Keratinocyte (primary cell): ENCODE measurements around the gene IL31RA. TPM values are rescaled to one million over a fixed set of nuclear protein-coding genes. Genes with fewer than 3 reads are reported as not detected.

Experiments
- DNase-seq: peaks from one replicate; pipeline ENCODE4 v3.0.0-alpha.2; 2011; ENCODE audit warnings: low read depth, missing footprints, low spot score
- FAIRE-seq: peaks from 2 replicates; lab custom pipeline; 2011; peaks lifted over from hg19 to GRCh38; lab: Jason Lieb, UNC
- H2AFZ ChIP-seq: 2 replicates; pipeline ENCODE4 v1.6.0; 2012; ENCODE audit warnings: low read length, control low read depth, inconsistent platforms; ENCODE audit not compliant: control insufficient read depth
- H3K27ac ChIP-seq: 2 replicates; pipeline ENCODE4 v1.5.1; 2011; ENCODE audit warnings: low read length; ENCODE audit not compliant: control insufficient read depth, insufficient read depth
- H3K27me3 ChIP-seq: 3 replicates; pipeline ENCODE4 v1.6.0; 2011; ENCODE audit warnings: low read length; ENCODE audit not compliant: control insufficient read depth, insufficient read depth; ENCODE audit errors: extremely low read depth
- H3K36me3 ChIP-seq, 2 experiments: 2 replicates in 1 of 2; 3 replicates in 1 of 2; pipeline ENCODE4 v1.5.1; 2011; ENCODE audit warnings: low read length in 2 of 2, mild to moderate bottlenecking in 1 of 2; ENCODE audit not compliant: control insufficient read depth in 2 of 2, insufficient read depth in 2 of 2; ENCODE audit errors: extremely low read depth in 1 of 2
- H3K4me1 ChIP-seq: 3 replicates; pipeline ENCODE4 v1.5.1; 2011; ENCODE audit warnings: low read length; ENCODE audit not compliant: control insufficient read depth, insufficient read depth; ENCODE audit errors: extremely low read depth
- H3K4me2 ChIP-seq: 3 replicates; pipeline ENCODE4 v1.6.0; 2011; ENCODE audit warnings: low read depth, low read length; ENCODE audit not compliant: control insufficient read depth, insufficient read depth; ENCODE audit errors: extremely low read depth
- H3K4me3 ChIP-seq, 3 experiments: fragments of 200-600 bp in 1 of 3; sonication (generic) in 1 of 3; 2 replicates in 2 of 3; 3 replicates in 1 of 3; pipeline ENCODE4 v1.5.1; 2011 to 2016; ENCODE audit warnings: low read length in 3 of 3, mild to moderate bottlenecking in 3 of 3, control low read depth in 2 of 3, inconsistent platforms in 1 of 3, low read depth in 1 of 3, mixed read lengths in 1 of 3, mixed run types in 1 of 3, moderate library complexity in 1 of 3; ENCODE audit not compliant: control insufficient read depth in 2 of 3, insufficient read depth in 2 of 3; ENCODE audit errors: extremely low read depth in 1 of 3
- H3K79me2 ChIP-seq: 2 replicates; pipeline ENCODE4 v1.6.0; 2012; ENCODE audit warnings: low read length; ENCODE audit not compliant: control insufficient read depth, insufficient read depth
- H3K9ac ChIP-seq: 3 replicates; pipeline ENCODE4 v1.6.0; 2011; ENCODE audit warnings: low read length; ENCODE audit not compliant: control insufficient read depth, insufficient read depth; ENCODE audit errors: extremely low read depth
- H3K9me1 ChIP-seq: 3 replicates; pipeline ENCODE4 v1.6.0; 2011; ENCODE audit warnings: low read length; ENCODE audit not compliant: control insufficient read depth, insufficient read depth; ENCODE audit errors: extremely low read depth
- H3K9me3 ChIP-seq: 2 replicates; pipeline ENCODE4 v1.5.1; 2012; ENCODE audit warnings: low read depth, low read length; ENCODE audit not compliant: control insufficient read depth
- H4K20me1 ChIP-seq: 3 replicates; pipeline ENCODE4 v1.6.0; 2011; ENCODE audit warnings: low read length; ENCODE audit not compliant: control insufficient read depth, insufficient read depth; ENCODE audit errors: extremely low read depth
- CTCF ChIP-seq, 3 experiments: IDR thresholded peaks in 1 of 3; conservative IDR thresholded peaks in 1 of 3; optimal IDR thresholded peaks in 1 of 3; 2 replicates in 2 of 3; 3 replicates in 1 of 3; pipeline versions ENCODE3 to v1.5.1; 2011; ENCODE audit warnings: low read length in 3 of 3, mild to moderate bottlenecking in 3 of 3, moderate library complexity in 2 of 3, control low read depth in 1 of 3, inconsistent platforms in 1 of 3; ENCODE audit not compliant: insufficient read depth in 2 of 3; ENCODE audit errors: extremely low read depth in 1 of 3
- EZH2 ChIP-seq: IDR thresholded peaks from one replicate; pipeline ENCODE4 v1.6.1; 2012; ENCODE audit warnings: inconsistent platforms, mild to moderate bottlenecking, low read length, moderate library complexity
- dilution Hi-C: fragments of 300-500 bp; cut with MboI; formaldehyde crosslinking; loops from one replicate; pipeline ENCODE4 v1.7.0; 2020; ENCODE audit warnings: low sequenced_read_pairs; ENCODE audit not compliant: extremely low pct_ligation_motif_present
- polyA plus RNA-seq, 5 experiments: library from polyadenylated mRNA; depleted of rRNA in 3 of 5; stranded (reverse) in 3 of 5; stranded (forward) in 1 of 5; unstranded in 1 of 5; fragments of >200 nt; gene quantifications; 1 replicate in 1 of 5; 2 replicates in 3 of 5; 3 replicates in 1 of 5; pipeline versions ENCODE4 v1.2.1 to v1.2.3, GENCODE V29; 2011 to 2012; ENCODE audit warnings: missing spikeins in 2 of 5, low read depth in 1 of 5, low replicate concordance in 1 of 5

The IL31RA gene
- polyA plus RNA-seq, 1 donor (not counting 4 experiments of a cell fraction or from before 2014, with no cell fraction given) = 6.0 TPM

- H3K4me3 ChIP-seq = no peak overlapping the region
Measured at GRCh38 chr5:55905251-55905650, 54.1 kb downstream of the IL31RA start.

GRCh38 chr5:55907927-55908326, 56.8 kb downstream of the IL31RA start:
- H3K79me2 ChIP-seq = no peaks in the 10 kb centered on the region
- H3K36me3 ChIP-seq = peaks cover 1 to 5% of the 10 kb centered on the region in 2 experiments
- no peaks in the 10 kb centered on the region for H3K9me3 ChIP-seq
- FAIRE-seq = no peak
- dilution Hi-C loops = no loop called here
- H4K20me1 ChIP-seq = no peaks in the 10 kb centered on the region
- no peak overlapping the region for H3K4me2 ChIP-seq
- TF ChIP-seq EZH2 = no peak
- no peak for TF ChIP-seq CTCF (optimal IDR thresholded peaks at IDR 0.05 in 1 of 3, IDR thresholded peaks at IDR 0.05 in 1 of 3, conservative IDR thresholded peaks at IDR 0.05 in 1 of 3; ENCODE audit: extremely low read depth in 1 of 3, insufficient read depth in 2 of 3, low read length in 3 of 3)
- H3K9ac ChIP-seq = no peak overlapping the region
- no peak overlapping the region for H2AFZ ChIP-seq
- no peak overlapping the region for H3K4me3 ChIP-seq
- no peak overlapping the region for H3K27ac ChIP-seq
- no peaks in the 10 kb centered on the region for H3K9me1 ChIP-seq
- H3K4me1 ChIP-seq = no peaks in the 10 kb centered on the region
- no peaks in the 10 kb centered on the region for H3K27me3 ChIP-seq
- DNase-seq = no peak

More at GRCh38 chr5:55905251-55905650, 54.1 kb downstream of the IL31RA start:
- FAIRE-seq = no peak
- no peak for TF ChIP-seq EZH2
- no peak for TF ChIP-seq CTCF (optimal IDR thresholded peaks at IDR 0.05 in 1 of 3, IDR thresholded peaks at IDR 0.05 in 1 of 3, conservative IDR thresholded peaks at IDR 0.05 in 1 of 3; ENCODE audit: extremely low read depth in 1 of 3, insufficient read depth in 2 of 3, low read length in 3 of 3)
- no peaks in the 10 kb centered on the region for H3K79me2 ChIP-seq
- dilution Hi-C loops = no loop called here
- H3K9me1 ChIP-seq = no peaks in the 10 kb centered on the region
- no peaks in the 10 kb centered on the region for H3K4me1 ChIP-seq
- no peaks in the 10 kb centered on the region for H3K27me3 ChIP-seq
- no peak overlapping the region for H3K4me2 ChIP-seq
- peaks cover 0 to 1% of the 10 kb centered on the region in 2 experiments for H3K36me3 ChIP-seq
- H2AFZ ChIP-seq = no peak overlapping the region
- no peaks in the 10 kb centered on the region for H4K20me1 ChIP-seq
- H3K9ac ChIP-seq = no peak overlapping the region
- no peaks in the 10 kb centered on the region for H3K9me3 ChIP-seq
- no peak for DNase-seq
- no peak overlapping the region for H3K27ac ChIP-seq
